GM19467 (cell line): ENCODE results near the gene KDM2A.

Experiments used
- ATAC-seq: cut with Tn5 transposase; IDR thresholded peaks from one replicate; pipeline ENCODE4 v1.9.1; 2021; ENCODE audit warnings: mild to moderate bottlenecking, moderate library complexity; ENCODE audit not compliant: unreplicated experiment

KDM2A gene

GRCh38 chr11:67118801-67119584 lies at the start of gene KDM2A:
Gene KDM2A (plus strand): TSS chr11:67119263. CDS start chr11:67121317, 2,054 bp downstream.
- ATAC-seq: peak; percentile 61

DNA sequence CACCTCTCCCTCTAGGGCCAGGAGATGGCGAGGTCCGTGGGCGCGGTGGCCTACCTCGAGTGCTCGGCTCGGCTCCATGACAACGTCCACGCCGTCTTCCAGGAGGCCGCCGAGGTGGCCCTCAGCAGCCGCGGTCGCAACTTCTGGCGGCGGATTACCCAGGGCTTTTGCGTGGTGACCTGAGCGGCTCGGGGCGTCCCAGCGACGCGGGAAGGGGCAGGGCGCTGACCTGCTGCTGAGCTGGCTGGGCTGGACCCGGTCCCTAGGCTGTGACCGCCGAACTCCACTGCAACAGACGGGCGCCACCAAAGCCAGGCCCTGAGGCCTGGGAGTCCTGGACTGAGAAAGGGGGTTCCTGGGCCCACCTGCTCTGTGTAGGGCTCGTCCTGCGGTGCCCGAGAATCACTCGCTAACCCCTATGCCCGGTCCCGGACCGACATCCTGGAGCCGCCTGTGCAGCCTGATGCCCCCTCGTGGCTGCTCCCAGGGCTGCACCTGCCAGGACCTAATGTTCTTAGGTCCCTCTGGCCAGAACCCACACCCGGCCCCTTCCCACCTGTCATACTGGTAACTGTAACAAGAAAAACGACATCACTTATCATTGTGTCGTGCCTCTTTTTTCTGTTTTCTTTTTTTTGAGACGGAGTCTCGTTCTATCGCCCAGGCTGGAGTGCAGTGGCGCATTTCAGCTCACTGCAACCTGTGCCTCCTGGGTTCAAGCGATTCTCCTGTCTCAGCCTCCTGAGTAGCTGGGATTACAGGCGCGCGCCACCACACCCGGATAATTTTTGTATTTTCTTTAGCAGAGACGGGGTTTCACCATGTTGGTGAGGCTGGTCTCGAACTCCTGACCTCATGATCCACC lies 47.4 kb upstream of the KDM2A start:
- ATAC-seq: no peak

- ATAC-seq: no peak
These were observed 46.8 kb upstream of the KDM2A start for GRCh38 chr11:67072295-67072694.

- no peak for ATAC-seq
These were observed 45.2 kb upstream of the KDM2A start for GRCh38 chr11:67073908-67074307.

DNA sequence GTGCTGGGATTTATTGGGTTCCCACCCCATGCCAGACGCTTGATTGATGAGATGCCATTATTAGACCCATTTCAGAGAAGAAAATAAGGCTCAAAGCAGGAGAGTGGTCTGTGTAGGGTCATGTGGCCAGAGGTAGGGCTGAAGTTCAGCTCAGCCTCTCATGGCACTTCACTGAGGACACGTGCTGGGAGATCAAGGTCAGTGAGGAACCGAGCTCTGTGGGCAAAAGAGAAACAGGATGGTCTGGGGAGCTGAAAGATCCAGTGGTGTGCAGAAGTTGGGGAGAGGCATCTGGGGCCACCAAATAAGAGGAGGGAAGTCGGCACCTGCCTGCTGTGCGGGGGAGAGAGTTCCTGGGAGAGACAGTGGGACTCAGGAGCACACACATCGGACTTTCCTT lies 42.9 kb upstream of the KDM2A start:
- ATAC-seq: no peak

DNA sequence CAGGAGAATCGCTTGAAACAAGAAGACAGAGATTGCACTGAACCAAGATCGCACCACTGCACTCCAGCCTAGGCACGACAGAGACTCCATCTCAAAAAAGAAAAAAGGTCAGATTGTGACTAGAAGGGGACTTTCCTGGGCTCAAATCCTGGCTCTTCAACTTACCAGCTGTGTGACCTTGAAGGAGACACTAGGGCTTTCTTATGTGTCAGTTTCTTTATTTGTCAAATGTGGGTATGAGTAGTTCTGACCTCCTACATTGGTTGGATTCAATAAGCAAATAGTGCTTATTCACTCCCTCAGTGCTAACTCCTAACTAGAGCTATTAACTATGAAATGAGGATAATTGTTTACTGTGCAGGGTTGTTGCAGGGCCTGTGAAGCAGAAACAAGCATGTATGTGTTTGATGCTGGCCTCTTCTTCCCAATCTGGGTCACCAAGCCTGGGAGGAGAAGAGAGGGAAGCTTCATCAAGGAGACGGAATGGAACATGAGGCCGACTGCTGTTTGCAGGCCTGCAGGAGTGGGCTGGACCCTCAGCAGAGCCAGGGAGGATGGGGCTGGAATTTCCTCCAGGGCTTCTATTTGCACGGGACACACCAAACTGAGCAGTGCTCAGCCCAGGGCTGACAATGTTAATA lies 39.9 kb upstream of the KDM2A start:
- no peak for ATAC-seq

DNA sequence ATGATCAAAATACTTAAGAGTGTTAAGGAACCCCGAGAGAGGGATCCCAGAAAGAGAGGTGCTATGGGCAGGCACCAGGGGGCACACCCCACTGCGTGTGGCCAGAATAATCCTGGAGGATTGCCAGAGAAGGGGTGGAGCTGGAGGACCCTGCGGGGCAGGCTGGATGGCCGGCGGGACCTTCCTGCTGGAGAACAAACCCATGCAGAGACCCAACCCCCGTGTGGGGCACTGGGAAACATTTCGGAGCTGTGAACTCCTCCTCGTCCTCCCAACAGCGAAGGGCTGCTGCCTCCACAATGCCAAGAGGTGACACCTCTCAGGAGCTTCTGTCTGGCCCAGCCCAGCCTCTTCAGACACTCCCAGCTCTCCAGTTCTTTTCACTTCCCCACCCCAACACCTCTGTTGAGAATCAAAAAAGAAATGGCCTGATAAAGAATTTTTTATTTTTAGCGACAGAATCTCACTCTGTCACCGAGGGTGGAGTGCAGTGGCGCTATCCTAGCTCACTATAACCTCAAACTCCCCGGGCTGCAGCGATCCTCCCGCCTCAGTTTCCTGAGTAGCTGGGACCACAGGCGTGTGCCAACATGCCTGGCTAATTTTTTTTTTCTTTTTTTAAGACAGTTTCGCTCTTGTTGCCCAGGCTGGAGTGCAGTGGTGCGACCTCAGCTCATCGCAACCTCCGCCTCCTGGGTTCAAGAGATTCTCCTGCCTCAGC lies 36.8 kb upstream of the KDM2A start:
- no peak for ATAC-seq

DNA sequence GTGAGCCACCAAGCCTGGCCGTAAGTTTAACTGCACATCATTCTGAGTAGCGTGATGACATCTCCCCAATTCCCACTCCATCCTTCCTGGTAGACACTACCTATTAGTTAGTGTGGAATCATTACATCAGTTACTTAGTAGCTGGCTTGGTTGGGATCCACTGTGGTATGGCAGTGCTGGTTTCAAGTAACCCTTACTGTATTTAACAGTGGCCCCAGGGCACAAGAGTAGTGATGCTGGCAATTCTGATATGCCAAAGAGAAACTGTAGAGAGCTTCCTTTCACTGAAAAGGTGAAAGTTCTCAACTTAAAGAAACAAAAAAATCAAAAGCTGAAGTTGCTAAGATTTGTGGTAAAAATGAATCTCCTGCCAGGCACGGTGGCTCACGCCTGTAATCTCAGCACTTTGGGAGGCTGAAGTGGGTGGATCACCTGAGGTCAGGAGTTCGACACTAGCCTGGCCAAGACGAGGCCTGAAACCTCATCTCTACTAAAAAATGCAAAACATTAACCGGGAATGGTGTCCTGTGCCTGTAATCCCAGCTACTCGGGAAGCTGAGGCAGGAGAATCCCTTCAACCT lies 35.2 kb upstream of the KDM2A start:
- ATAC-seq: no peak

- no peak for ATAC-seq
These were observed 33.4 kb upstream of the KDM2A start for GRCh38 chr11:67085617-67086016.

- ATAC-seq: no peak
These were observed 28.3 kb upstream of the KDM2A start for GRCh38 chr11:67090717-67091116.

GRCh38 chr11:67095214-67095507 lies 23.9 kb upstream of the KDM2A start:
- ATAC-seq: no peak

- ATAC-seq: no peak
These were observed 20.1 kb upstream of the KDM2A start for GRCh38 chr11:67098799-67099429.

DNA sequence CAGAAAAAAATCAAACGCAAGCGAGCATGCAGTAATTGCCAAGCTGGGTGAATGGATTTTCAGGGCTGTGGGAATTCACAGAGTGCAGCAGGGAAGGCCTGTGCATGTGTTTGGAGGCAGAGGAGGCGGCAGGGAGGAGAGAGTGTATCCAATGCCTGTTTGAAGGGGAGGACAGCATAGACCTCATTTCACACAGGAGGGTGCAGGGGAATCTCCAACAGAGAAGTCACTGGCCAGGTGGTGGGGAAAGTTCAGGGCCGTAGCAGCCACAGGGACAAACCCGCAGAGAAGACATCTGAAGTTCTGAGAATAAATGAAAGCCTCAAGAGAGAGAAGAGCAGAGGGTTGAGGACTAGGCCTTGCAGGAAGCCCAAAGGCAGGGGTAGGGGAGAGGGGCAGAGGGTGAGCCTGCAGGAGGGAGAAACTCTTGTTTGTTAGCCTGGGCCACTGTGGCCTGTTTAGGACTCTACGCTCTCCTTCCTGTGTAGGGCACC lies 19.2 kb upstream of the KDM2A start:
- no peak for ATAC-seq

GRCh38 chr11:67102664-67103063 lies 16.4 kb upstream of the KDM2A start:
- ATAC-seq: no peak

GRCh38 chr11:67105964-67106363 lies 13.1 kb upstream of the KDM2A start:
- ATAC-seq: no peak

DNA sequence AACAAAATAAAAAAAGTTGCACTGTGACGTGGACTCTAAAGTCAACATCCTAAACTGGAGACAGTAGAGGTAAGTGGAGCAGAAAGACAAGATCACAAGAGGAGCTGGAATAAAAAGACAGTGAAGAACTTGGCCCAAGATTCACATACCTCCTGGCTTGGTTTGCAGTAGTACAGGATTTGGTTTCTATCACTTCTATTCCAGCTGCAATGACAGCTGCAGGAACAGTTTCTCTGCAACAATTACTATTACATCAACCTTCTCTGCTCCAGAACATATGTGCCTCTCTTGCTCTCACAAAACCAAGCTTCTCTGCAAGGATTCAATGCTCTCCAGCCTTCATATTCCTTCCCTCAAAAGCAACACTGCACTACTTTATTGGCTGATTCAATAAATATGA lies 7.8 kb upstream of the KDM2A start:
- no peak for ATAC-seq

- no peak for ATAC-seq
These were observed 5.8 kb upstream of the KDM2A start for GRCh38 chr11:67113231-67113721.

DNA sequence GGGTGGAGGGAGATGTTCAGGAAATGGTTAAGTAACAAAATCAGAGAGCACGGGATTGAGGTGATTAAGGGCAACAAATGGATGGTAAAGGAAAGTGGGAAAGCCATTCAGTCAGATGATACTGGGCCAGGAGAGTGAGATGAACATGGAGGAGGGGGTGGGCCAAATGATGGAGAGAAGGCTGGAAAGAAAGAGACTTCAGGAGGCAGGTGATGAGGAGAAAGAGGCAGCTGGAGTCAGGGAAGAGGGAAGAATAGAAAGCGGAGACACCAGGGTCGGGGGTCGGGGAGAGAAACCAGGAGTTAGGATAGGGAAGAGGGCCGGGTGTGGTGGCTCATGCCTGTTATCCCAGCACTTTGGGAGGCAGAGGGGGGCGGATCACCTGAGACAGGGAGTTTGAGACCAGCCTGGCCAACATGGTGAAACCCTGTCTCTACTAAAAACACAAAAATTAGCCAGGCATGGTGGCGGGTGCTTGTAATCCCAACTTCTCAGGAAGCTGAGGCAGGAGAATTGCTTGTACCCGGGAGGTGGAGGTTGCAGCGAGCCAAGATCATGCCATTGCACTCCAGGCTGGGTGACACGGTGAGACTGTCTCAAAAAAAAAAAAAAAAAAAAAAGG lies 4.7 kb upstream of the KDM2A start:
- ATAC-seq: no peak

- no peak for ATAC-seq
These were observed 2.3 kb upstream of the KDM2A start for GRCh38 chr11:67116758-67117105.

GRCh38 chr11:67117176-67117575 lies 1.9 kb upstream of the KDM2A start:
- no peak for ATAC-seq
